ENCODE results near the gene MYH16.

MYH16 gene

DNA sequence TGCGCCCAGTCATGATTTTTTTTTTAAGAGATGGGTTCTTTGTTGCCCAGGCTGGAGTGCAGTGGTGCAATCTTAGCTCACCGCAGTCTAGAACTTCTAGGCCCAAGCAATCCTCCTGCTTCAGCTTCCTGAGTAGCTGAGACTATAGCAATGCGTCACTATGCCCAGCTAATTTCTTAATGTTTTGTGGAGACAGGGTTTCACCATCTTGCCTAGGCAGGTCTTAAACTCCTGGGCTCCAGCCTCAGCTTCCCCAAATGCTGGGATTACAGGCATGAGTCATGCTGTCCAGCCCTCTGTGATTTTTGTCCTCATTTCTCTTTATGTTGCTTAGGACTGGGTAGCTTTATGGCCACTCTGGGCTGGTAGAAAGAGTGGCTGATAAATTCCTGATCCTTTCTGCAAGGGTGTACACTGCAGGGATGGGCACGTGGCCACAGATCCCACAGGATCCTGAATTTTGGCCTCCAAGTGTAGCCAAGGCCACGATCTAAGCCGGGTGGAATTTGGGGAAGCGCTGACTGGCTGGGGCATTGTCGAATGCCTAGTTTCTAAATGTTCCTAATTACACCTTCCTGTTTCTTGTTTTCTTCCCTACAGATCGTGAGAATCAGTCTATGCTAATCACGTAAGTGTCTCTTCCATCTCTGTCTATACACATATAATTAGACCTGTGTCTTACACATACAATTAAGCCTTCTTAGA is 24.1 kb upstream of the MYH16 start:
- Mint-ChIP-seq H3K4me3 (no peak overlapping the region), H3K27me3 (peaks cover 12 to 45% of the 10 kb centered on the region in 2 donors), H3K27ac (no peak overlapping the region), H3K9me3 (no peaks in the 10 kb centered on the region), H3K4me1 (ENCODE audit: low read depth in 2 of 2) (no peaks in the 10 kb centered on the region), H3K36me3 (ENCODE audit: insufficient read depth) (no peaks in the 10 kb centered on the region)
- DNase-seq (no peak), ATAC-seq (replicated peaks) (no peak)

DNA sequence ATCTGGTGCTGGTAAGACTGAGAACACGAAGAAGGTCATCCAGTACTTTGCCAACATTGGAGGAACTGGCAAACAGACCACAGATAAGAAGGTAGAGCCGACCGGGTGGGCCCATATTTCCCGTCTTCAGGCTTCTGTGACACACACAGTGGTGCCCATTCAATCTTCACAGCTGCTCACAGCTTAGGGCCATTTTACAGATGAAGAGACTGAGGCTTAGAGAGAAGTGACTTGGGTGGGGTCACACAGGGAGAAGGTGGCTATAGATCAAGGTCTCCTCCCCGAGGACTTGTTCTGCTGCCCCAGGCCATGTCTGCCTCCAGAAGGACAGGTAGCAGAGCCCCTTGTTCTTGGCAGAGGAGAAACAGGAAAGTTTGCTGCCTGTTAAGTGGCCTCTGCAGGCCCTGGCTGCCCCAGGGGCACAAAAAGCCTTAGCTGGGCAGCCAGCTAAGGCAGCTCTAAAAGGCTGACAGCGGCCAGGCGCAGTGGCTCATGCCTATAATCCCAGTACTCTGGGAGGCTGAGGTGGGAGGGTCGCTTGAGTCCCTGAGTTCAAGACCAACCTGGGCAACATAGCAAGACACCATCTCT is 22.6 kb upstream of the MYH16 start:
- no peaks in the 10 kb centered on the region for H3K9me3 Mint-ChIP-seq
- H3K36me3 Mint-ChIP-seq (ENCODE audit: insufficient read depth), result no peaks in the 10 kb centered on the region
- ATAC-seq (replicated peaks), result no peak
- H3K27ac Mint-ChIP-seq, result no peak overlapping the region
- H3K27me3 Mint-ChIP-seq, result peaks cover 12 to 48% of the 10 kb centered on the region in 2 donors
- H3K4me3 Mint-ChIP-seq, result no peak overlapping the region
- no peak for DNase-seq
- no peaks in the 10 kb centered on the region for H3K4me1 Mint-ChIP-seq (ENCODE audit: low read depth in 2 of 2)

DNA sequence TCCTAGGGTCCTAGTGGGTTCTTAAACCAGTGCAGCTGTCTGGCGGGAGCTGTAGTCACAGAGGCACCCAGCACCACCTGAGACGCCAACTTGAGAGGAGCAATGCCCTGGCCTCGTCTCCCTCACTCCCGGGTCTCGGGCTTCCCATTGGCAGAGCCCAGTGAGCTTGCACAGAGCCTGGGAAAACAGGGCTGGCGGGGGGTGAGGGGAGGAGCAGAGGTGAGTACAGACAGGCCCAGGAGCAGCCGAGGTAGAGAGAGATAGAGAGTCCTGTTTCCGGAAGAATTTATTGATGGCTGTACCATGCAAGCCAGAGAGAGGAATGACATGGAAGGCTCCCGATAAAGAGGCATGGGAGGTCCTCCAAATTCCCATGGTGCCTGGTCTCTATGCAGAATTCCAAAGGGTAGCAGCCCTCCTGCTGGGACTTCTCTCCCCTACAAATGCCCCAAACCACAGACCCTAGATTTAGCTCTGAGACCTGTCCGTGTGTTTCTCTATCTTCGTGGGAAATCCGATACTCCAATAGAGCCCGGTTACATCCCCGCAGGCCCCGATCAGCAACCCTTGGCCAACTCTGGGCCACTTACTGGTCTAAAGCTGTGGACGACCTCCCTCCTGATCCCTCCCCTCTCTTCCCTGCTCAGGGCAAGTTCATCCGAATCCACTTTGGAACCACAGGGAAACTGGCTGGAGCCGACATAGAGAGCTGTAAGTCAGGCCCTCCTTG is 20.3 kb upstream of the MYH16 start:
- Mint-ChIP-seq H3K27ac (no peak overlapping the region), H3K9me3 (no peaks in the 10 kb centered on the region), H3K27me3 (peaks cover 12 to 45% of the 10 kb centered on the region in 2 donors), H3K36me3 (ENCODE audit: insufficient read depth) (no peaks in the 10 kb centered on the region), H3K4me3 (no peak overlapping the region), H3K4me1 (ENCODE audit: low read depth in 2 of 2) (no peaks in the 10 kb centered on the region)
- ATAC-seq (replicated peaks), result no peak
- DNase-seq, result no peak

DNA sequence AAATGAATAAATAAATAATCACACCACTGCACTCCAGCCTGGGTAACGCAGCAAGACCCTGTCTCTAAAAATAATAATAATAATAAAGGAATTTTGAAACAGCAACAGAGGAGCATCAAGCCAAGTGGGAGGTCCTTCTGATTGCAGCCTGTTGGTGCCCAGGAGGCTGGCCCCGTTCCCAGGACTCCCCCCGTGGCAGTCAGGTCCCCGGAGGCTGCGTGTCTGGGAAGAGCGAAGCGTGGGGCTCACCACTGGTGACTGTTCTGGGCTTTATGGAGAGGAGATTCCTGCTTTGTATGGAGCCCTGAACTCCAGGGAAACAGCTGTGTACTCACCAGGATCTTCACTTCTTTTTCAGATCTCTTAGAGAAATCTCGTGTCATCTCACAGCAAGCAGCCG is 19.3 kb upstream of the MYH16 start:
- Mint-ChIP-seq H3K27ac (no peak overlapping the region), H3K36me3 (ENCODE audit: insufficient read depth) (no peaks in the 10 kb centered on the region), H3K4me3 (no peak overlapping the region), H3K4me1 (ENCODE audit: low read depth in 2 of 2) (no peaks in the 10 kb centered on the region), H3K9me3 (no peaks in the 10 kb centered on the region), H3K27me3 (peaks cover 12 to 45% of the 10 kb centered on the region in 2 donors)
- ATAC-seq (replicated peaks), result no peak
- no peak for DNase-seq

DNA sequence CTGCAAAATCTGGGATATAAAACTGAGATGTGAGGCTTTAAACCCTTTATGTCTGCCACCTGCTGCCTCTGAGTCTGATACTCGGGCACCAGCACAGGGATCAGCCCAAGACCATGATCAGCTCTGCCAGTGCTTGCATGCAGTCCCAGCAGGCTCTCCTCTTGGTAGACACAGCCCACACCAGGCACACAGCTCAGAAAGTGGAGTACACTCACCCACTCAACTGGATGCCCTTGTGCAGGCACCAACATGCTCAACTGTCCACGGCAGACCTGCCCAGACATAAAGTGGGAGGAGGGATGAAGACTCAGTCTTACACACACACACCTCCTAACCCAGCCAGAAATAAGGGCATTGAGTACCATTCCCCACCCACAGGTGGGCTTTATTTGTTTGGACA is 18.2 kb upstream of the MYH16 start:
- H3K4me1 Mint-ChIP-seq (ENCODE audit: low read depth in 2 of 2), result no peaks in the 10 kb centered on the region
- H3K36me3 Mint-ChIP-seq (ENCODE audit: insufficient read depth), result no peaks in the 10 kb centered on the region
- H3K9me3 Mint-ChIP-seq, result no peaks in the 10 kb centered on the region
- H3K4me3 Mint-ChIP-seq, result no peak overlapping the region
- peaks cover 4 to 36% of the 10 kb centered on the region in 2 donors for H3K27me3 Mint-ChIP-seq
- no peak overlapping the region for H3K27ac Mint-ChIP-seq
- DNase-seq, result no peak
- ATAC-seq (replicated peaks), result no peak

DNA sequence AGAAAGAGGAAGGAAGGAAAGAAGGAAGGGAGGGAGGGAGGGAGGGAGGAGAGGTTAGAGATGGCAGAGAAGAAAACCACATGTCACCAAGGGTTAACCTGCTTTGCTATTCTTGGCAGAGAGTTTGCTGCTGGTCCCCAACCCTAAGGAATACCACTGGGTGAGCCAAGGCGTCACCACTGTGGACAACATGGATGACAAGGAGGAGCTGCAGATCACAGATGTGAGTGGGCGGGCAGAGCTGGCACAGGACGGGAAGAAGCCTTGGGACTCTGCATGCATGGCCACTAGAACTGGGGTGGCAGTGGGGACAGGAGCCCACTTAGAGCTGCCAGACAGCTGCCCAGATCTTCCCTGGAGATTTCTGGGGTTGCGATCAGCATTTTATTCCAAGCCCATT is 17.2 kb upstream of the MYH16 start:
- no peak for DNase-seq
- ATAC-seq (replicated peaks), result no peak
- Mint-ChIP-seq H3K27me3 (peaks cover 9 to 28% of the 10 kb centered on the region in 2 donors), H3K4me1 (ENCODE audit: low read depth in 2 of 2) (no peaks in the 10 kb centered on the region), H3K4me3 (no peak overlapping the region), H3K36me3 (ENCODE audit: insufficient read depth) (no peaks in the 10 kb centered on the region), H3K27ac (no peak overlapping the region), H3K9me3 (no peaks in the 10 kb centered on the region)

DNA sequence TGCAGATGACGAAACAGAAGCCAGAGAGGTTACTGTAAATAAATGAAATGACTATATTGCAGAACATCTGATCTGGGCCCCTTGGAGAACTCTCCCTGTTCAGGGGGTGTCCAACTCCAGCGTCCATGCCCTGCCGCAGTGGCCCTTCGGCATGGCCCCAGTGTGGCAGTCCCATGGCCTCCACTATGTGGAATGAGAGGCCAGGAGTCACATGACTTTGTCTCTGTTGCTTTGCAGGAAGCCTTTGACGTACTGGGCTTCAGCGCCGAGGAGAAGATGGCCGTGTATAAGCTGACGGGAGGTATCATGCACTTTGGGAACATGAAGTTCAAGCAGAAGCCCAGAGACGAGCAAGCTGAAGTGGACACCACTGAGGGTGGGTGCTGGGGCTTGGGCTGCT is 15.6 kb upstream of the MYH16 start:
- ATAC-seq (replicated peaks) (no peak), DNase-seq (no peak)
- H3K9me3 Mint-ChIP-seq, result no peaks in the 10 kb centered on the region
- H3K27ac Mint-ChIP-seq, result no peak overlapping the region
- H3K4me1 Mint-ChIP-seq (ENCODE audit: low read depth in 2 of 2), result no peaks in the 10 kb centered on the region
- H3K27me3 Mint-ChIP-seq, result peaks cover 16 to 27% of the 10 kb centered on the region in 2 donors
- no peaks in the 10 kb centered on the region for H3K36me3 Mint-ChIP-seq (ENCODE audit: insufficient read depth)
- H3K4me3 Mint-ChIP-seq, result no peak overlapping the region

DNA sequence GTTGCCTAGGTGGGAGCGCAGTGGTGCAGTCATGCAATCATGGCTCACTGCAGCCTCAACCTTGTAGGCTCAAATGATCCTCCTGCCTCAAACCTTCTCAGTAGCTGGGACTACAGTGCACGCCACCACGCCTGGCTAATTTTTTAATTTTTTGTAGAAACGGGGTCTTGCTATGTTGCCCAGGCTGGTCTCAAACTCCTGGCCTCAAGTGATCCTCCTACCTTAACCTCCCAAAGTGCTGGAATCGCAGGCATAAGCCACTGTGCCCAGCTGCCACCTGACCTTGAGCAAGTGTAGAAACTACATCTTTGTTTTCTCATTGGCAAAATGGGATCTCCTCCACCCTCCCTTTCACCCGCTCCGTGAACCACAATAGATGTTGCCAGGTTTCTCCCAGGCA is 15.0 kb upstream of the MYH16 start:
- Mint-ChIP-seq H3K36me3 (ENCODE audit: insufficient read depth) (no peaks in the 10 kb centered on the region), H3K27ac (no peak overlapping the region), H3K9me3 (no peaks in the 10 kb centered on the region), H3K4me3 (no peak overlapping the region), H3K4me1 (ENCODE audit: low read depth in 2 of 2) (no peaks in the 10 kb centered on the region), H3K27me3 (peaks cover 16 to 25% of the 10 kb centered on the region in 2 donors)
- ATAC-seq (replicated peaks) (no peak), DNase-seq (no peak)

DNA sequence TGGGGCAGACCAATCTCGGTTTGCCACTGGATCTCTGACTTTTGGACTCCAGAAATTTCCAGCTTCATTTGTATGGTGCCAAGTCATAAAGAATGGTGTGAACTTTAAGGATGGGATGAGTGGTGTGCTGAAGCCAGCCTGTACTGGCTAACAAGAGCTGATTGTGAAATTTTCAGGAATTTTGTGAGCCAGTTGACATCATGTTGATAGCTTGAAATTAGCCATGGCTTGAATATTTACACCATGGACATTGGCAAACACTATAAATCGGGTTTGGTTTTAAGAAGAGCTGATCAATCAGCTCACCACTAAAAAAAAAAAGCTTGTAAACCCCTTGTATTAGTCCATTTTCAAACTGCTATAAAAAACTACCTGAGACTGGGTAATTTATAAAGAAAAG is 14.1 kb upstream of the MYH16 start:
- Mint-ChIP-seq H3K27me3 (peaks cover 19 to 32% of the 10 kb centered on the region in 2 donors), H3K9me3 (no peaks in the 10 kb centered on the region), H3K27ac (peak overlapping the region in 1 of 2 donors; percentile 49), H3K4me3 (no peak overlapping the region), H3K4me1 (ENCODE audit: low read depth in 2 of 2) (no peaks in the 10 kb centered on the region), H3K36me3 (ENCODE audit: insufficient read depth) (no peaks in the 10 kb centered on the region)
- DNase-seq (no peak), ATAC-seq (replicated peaks) (no peak)

DNA sequence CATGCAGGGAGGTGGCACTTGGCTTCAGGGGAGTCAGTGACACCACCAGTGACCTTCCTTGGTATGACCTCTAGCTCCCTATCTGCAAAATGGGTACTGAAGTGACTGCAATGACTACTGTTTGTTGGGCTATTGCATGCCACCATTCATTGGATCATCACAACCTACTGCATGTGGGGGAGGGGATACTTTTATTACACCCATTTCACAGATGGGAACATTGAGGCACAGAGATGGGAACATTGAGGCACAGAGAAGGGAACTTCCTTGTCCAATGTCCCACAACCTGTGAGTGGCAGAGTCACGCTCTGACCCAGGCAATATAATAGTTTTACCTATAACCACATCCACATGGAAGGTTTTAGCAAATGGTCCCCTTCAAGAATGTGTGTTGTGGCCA is 12.2 kb upstream of the MYH16 start:
- DNase-seq (no peak), ATAC-seq (replicated peaks) (no peak)
- no peak overlapping the region for H3K27ac Mint-ChIP-seq
- H3K4me3 Mint-ChIP-seq, result no peak overlapping the region
- no peaks in the 10 kb centered on the region for H3K9me3 Mint-ChIP-seq
- H3K4me1 Mint-ChIP-seq (ENCODE audit: low read depth in 2 of 2), result no peaks in the 10 kb centered on the region
- peaks cover 3% of the 10 kb centered on the region for H3K36me3 Mint-ChIP-seq (ENCODE audit: insufficient read depth)
- H3K27me3 Mint-ChIP-seq, result peaks cover 19 to 33% of the 10 kb centered on the region in 2 donors

DNA sequence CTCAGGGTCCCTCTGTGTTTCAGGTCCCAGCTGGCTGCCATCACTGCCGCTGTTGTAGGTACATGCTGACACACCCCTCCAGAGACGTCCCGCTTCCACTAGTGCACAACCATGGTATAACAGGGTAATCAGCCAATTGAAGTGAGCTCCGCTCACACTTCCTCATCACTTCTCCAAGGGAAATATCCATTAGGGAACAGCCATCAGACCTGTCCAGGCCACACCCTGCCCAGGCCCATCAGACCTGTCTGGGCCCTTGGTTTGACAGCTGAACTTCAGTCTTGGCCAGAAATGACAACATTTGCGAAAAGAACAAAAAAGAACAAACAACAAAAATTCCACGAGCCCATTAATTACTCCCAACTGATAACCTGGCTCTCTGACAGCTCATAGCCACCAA is 11.0 kb upstream of the MYH16 start:
- H3K27me3 Mint-ChIP-seq, result peaks cover 27 to 44% of the 10 kb centered on the region in 2 donors
- peaks cover 3% of the 10 kb centered on the region for H3K36me3 Mint-ChIP-seq (ENCODE audit: insufficient read depth)
- DNase-seq (no peak), ATAC-seq (replicated peaks) (no peak)
- no peaks in the 10 kb centered on the region for H3K4me1 Mint-ChIP-seq (ENCODE audit: low read depth in 2 of 2)
- no peaks in the 10 kb centered on the region for H3K9me3 Mint-ChIP-seq
- H3K27ac Mint-ChIP-seq, result no peak overlapping the region
- no peak overlapping the region for H3K4me3 Mint-ChIP-seq

DNA sequence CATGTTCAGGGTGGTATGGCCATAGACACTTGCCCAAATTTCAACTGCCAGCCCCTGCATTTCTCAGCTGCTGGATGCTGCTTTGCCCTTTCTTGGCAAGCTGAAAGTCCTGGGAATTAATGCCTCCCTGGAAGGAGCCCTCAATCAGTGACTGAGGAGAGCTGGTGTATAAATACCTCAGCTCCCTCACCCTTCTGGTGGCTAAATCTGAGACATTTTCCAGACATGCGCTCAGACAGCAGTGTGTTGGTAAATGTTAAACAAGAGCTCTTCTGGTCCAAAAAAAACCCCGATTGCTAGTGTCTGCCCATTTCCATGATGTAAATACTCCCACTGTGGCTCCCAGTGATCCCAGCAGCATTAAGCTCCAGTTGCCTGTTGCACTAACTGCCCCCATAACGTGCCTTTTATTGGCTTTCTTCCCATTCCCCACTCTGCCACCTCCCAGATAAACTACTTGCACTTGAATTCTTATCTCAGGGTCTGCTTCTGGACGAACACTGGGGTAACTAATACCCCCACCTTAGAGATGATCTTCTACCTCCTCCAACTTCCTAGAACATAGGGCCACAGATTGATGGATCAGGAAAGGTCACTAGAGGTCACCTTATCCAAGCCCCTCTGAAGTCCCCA is 6.7 kb upstream of the MYH16 start:
- ATAC-seq (replicated peaks) (no peak), DNase-seq (no peak)
- Mint-ChIP-seq H3K27ac (no peak overlapping the region), H3K9me3 (no peaks in the 10 kb centered on the region), H3K27me3 (peaks cover 24 to 58% of the 10 kb centered on the region in 2 donors), H3K36me3 (ENCODE audit: insufficient read depth) (peaks cover 3% of the 10 kb centered on the region), H3K4me3 (no peak overlapping the region), H3K4me1 (ENCODE audit: low read depth in 2 of 2) (no peaks in the 10 kb centered on the region)

DNA sequence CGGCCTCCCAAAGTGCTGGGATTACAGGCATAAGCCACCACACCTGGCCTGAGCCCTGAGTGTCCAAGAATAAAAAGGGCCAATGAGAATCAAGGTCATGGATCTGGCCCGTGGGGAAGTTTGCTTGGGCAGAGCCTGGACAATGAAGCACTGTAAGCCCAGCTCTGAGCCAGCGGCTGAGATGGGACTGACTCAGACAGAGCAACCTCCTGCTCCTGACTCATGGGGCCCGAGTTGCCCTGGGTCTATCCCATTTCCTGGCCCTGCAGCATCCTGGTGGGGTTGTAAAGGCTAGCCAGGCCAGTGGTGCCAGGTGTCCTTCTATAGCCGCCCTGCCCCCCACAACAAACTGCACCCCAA is 5.2 kb upstream of the MYH16 start:
- Mint-ChIP-seq H3K27ac (no peak overlapping the region), H3K9me3 (no peaks in the 10 kb centered on the region), H3K4me1 (ENCODE audit: low read depth in 2 of 2) (no peaks in the 10 kb centered on the region), H3K36me3 (ENCODE audit: insufficient read depth) (peaks cover 3% of the 10 kb centered on the region), H3K27me3 (peaks cover 15 to 46% of the 10 kb centered on the region in 2 donors), H3K4me3 (no peak overlapping the region)
- ATAC-seq (replicated peaks) (no peak), DNase-seq (no peak)

Data from effector memory CD8-positive, alpha-beta T cell (primary cell).